Brain microvascular endothelial cell (primary cell): ENCODE data around the gene WDR35.
A peak's percentile ranks its signal among the peaks of the same experiment; 100 is the strongest.

Experiments
- DNase-seq: peaks from one replicate; pipeline ENCODE4 v3.0.0-alpha.2; 2020
- H3K27ac ChIP-seq: fragments of 250-450 bp; sonication (Bioruptor Pico); 2 replicates; pipeline ENCODE4 v1.5.1; 2020; ENCODE audit warnings: mild to moderate bottlenecking, moderate library complexity
- H3K27me3 ChIP-seq: fragments of 250-450 bp; sonication (Bioruptor Pico); replicated peaks from 2 replicates; pipeline ENCODE4 v1.5.1; 2020; ENCODE audit warnings: mild to moderate bottlenecking
- H3K36me3 ChIP-seq: fragments of 250-450 bp; sonication (Bioruptor Pico); replicated peaks from 2 replicates; pipeline ENCODE4 v1.5.1; 2020; ENCODE audit warnings: mild to moderate bottlenecking
- H3K4me3 ChIP-seq: 2 replicates; pipeline ENCODE4 v1.5.1; 2011; ENCODE audit warnings: low read depth, mild to moderate bottlenecking, control low read depth, low read length, moderate library complexity
- CTCF ChIP-seq: IDR thresholded peaks from 2 replicates; pipeline ENCODE4 v1.5.1; 2011; ENCODE audit warnings: low read depth, mild to moderate bottlenecking, moderate library complexity, low read length, control low read depth, inconsistent platforms; ENCODE audit errors: missing control alignments
- in situ Hi-C: cut with HindIII; loops from 2 replicates; pipeline ENCODE4 v1.10.0; 2017; ENCODE audit warnings: low sequenced_read_pairs, low pct_ligation_motif_present

The WDR35 gene

GRCh38 chr2:19990416-19990728 is 467 bp upstream of the WDR35 start:
- no peak overlapping the region for H3K27ac ChIP-seq
- no peak for TF ChIP-seq CTCF
- in situ Hi-C loops = no loop called here
- H3K4me3 ChIP-seq = peak overlapping the region; percentile 85
- no peak for DNase-seq
- H3K27me3 ChIP-seq = no peaks in the 10 kb centered on the region
- no peaks in the 10 kb centered on the region for H3K36me3 ChIP-seq

- Histone ChIP-seq H3K27ac (peak overlapping the region; percentile 39), H3K27me3 (no peaks in the 10 kb centered on the region), H3K4me3 (peak overlapping the region; percentile 85), H3K36me3 (no peaks in the 10 kb centered on the region)
- in situ Hi-C loops = no loop called here
- DNase-seq = no peak
- no peak for TF ChIP-seq CTCF
These were observed 601 bp downstream of the WDR35 start for GRCh38 chr2:19989342-19989666.

GRCh38 chr2:19988600-19988999 is 1.3 kb downstream of the WDR35 start:
- H3K27me3 ChIP-seq = no peaks in the 10 kb centered on the region
- in situ Hi-C loops = no loop called here
- H3K4me3 ChIP-seq = peak overlapping the region; percentile 85
- TF ChIP-seq CTCF = no peak
- no peak overlapping the region for H3K27ac ChIP-seq
- H3K36me3 ChIP-seq = no peaks in the 10 kb centered on the region
- DNase-seq = no peak

GRCh38 chr2:19987936-19988335 is 2.0 kb downstream of the WDR35 start:
- H3K27ac ChIP-seq = no peak overlapping the region
- in situ Hi-C loops = no loop called here
- no peak for DNase-seq
- H3K36me3 ChIP-seq = no peaks in the 10 kb centered on the region
- no peak for TF ChIP-seq CTCF
- no peaks in the 10 kb centered on the region for H3K27me3 ChIP-seq
- no peak overlapping the region for H3K4me3 ChIP-seq

GRCh38 chr2:19982268-19982667 is 7.6 kb downstream of the WDR35 start:
- peaks cover 6% of the 10 kb centered on the region for H3K36me3 ChIP-seq
- H3K4me3 ChIP-seq = no peak overlapping the region
- H3K27ac ChIP-seq = no peak overlapping the region
- TF ChIP-seq CTCF = no peak
- in situ Hi-C loops = no loop called here
- no peaks in the 10 kb centered on the region for H3K27me3 ChIP-seq
- no peak for DNase-seq

- Histone ChIP-seq H3K27me3 (no peaks in the 10 kb centered on the region), H3K36me3 (peaks cover 12% of the 10 kb centered on the region), H3K4me3 (no peak overlapping the region), H3K27ac (no peak overlapping the region)
- TF ChIP-seq CTCF = no peak
- in situ Hi-C loops = no loop called here
- DNase-seq = no peak
These were observed 10.0 kb downstream of the WDR35 start for GRCh38 chr2:19979932-19980331.
